H1 (cell line): Measurements from ENCODE around the gene NFATC1. TPM values are rescaled to one million over a fixed set of nuclear protein-coding genes. Genes with fewer than 3 reads are reported as not detected.

Source experiments
- CTCF ChIA-PET: fragments of 300-600 bp; sonication (Branson Sonifier 250); formaldehyde crosslinking; loops from one replicate; lab custom pipeline; 2021; ENCODE audit not compliant: partially characterized antibody; lab: Charles Lee
- POLR2A ChIA-PET: fragments of 300-600 bp; sonication (Branson Sonifier 250); formaldehyde crosslinking; loops from one replicate; lab custom pipeline; 2021; ENCODE audit warnings: inconsistent platforms; ENCODE audit not compliant: partially characterized antibody; lab: Charles Lee
- DNase-seq, 2 experiments: peaks; one replicate each; pipeline versions ENCODE4 v3.0.0 to v3.0.0-alpha.2; 2010 to 2022; ENCODE audit warnings: low spot score in 2 of 2, low read depth in 1 of 2, mixed read lengths in 1 of 2
- FAIRE-seq: peaks from 2 replicates; lab custom pipeline; 2011; peaks lifted over from hg19 to GRCh38; lab: Jason Lieb, UNC
- H2AFZ ChIP-seq: 2 replicates; pipeline ENCODE4 v1.8.1; 2012; ENCODE audit warnings: low read length, inconsistent platforms
- H2AK5ac ChIP-seq: 2 replicates; pipeline ENCODE4 v1.6.1; 2013; ENCODE audit warnings: low read depth, low read length
- H2BK120ac ChIP-seq: replicated peaks from 2 replicates; pipeline ENCODE3; 2013; ENCODE audit warnings: low read depth, low read length, inconsistent platforms
- H2BK12ac ChIP-seq: 2 replicates; pipeline ENCODE4 v1.6.1; 2013; ENCODE audit warnings: low read depth, low read length
- H2BK15ac ChIP-seq: 2 replicates; pipeline ENCODE4 v1.6.1; 2013; ENCODE audit warnings: low read length
- H2BK20ac ChIP-seq: 2 replicates; pipeline ENCODE4 v1.6.1; 2013; ENCODE audit warnings: low read length
- H2BK5ac ChIP-seq: 2 replicates; pipeline ENCODE4 v1.6.1; 2013; ENCODE audit warnings: low read depth, low read length
- H3K14ac ChIP-seq: 2 replicates; pipeline ENCODE4 v1.6.1; 2013; ENCODE audit warnings: inconsistent platforms; ENCODE audit not compliant: insufficient read length
- H3K18ac ChIP-seq: 2 replicates; pipeline ENCODE4 v1.6.1; 2013; ENCODE audit warnings: low read length; ENCODE audit errors: extremely low read depth
- H3K23ac ChIP-seq: 2 replicates; pipeline ENCODE4 v1.6.1; 2013; ENCODE audit warnings: inconsistent platforms; ENCODE audit not compliant: insufficient read length
- H3K23me2 ChIP-seq: 2 replicates; pipeline ENCODE4 v1.6.1; 2013; ENCODE audit warnings: low read depth, low read length
- H3K27ac ChIP-seq: 2 replicates; pipeline ENCODE4 v1.6.1; 2011; ENCODE audit warnings: low read depth, low read length, inconsistent platforms
- H3K27me3 ChIP-seq, 4 experiments: replicated peaks in 1 of 4; 1 replicate in 1 of 4; 2 replicates in 3 of 4; pipeline versions ENCODE4 v1.6.1 to v1.8.1; 2011 to 2013; ENCODE audit warnings: low read length in 3 of 4, mild to moderate bottlenecking in 3 of 4, inconsistent platforms in 2 of 4, mixed read lengths in 2 of 4, moderate library complexity in 1 of 4; ENCODE audit not compliant: control insufficient read depth in 3 of 4, insufficient read depth in 3 of 4; ENCODE audit errors: extremely low read depth in 1 of 4
- H3K36me3 ChIP-seq, 4 experiments: 2 replicates each; pipeline versions ENCODE4 v1.6.1 to v1.8.1; 2011 to 2013; ENCODE audit warnings: mild to moderate bottlenecking in 4 of 4, low read length in 3 of 4, moderate library complexity in 2 of 4, control low read depth in 1 of 4, inconsistent platforms in 1 of 4; ENCODE audit not compliant: insufficient read depth in 4 of 4, control insufficient read depth in 2 of 4
- H3K4ac ChIP-seq: replicated peaks from 2 replicates; pipeline ENCODE3; 2013; ENCODE audit warnings: low read length, low read depth, mixed read lengths, inconsistent platforms; ENCODE audit not compliant: insufficient read length
- H3K4me1 ChIP-seq, 4 experiments: replicated peaks in 1 of 4; 1 replicate in 1 of 4; 2 replicates in 3 of 4; pipeline versions ENCODE4 v1.6.1 to v1.8.1; 2011 to 2013; ENCODE audit warnings: low read length in 3 of 4, inconsistent platforms in 2 of 4, mixed read lengths in 1 of 4; ENCODE audit not compliant: insufficient read depth in 4 of 4, control insufficient read depth in 3 of 4
- H3K4me2 ChIP-seq, 2 experiments: 2 replicates each; pipeline versions ENCODE4 v1.6.1 to v1.8.1; 2011 to 2013; ENCODE audit warnings: low read depth in 2 of 2, low read length in 2 of 2, control low read depth in 1 of 2, inconsistent platforms in 1 of 2, mild to moderate bottlenecking in 1 of 2; ENCODE audit not compliant: insufficient read depth in 1 of 2
- H3K4me3 ChIP-seq, 4 experiments: fragments of 200-600, 300-600 bp in 1 of 4; sonication (generic), shearing (Covaris generic), sonication (Bioruptor Twin) in 1 of 4; 2 replicates each; pipeline versions ENCODE4 v1.5.1 to v1.8.1; 2011 to 2016; ENCODE audit warnings: low read length in 4 of 4, low read depth in 3 of 4, control low read depth in 2 of 4, inconsistent platforms in 2 of 4, mild to moderate bottlenecking in 2 of 4, mixed read lengths in 1 of 4, moderate library complexity in 1 of 4; ENCODE audit not compliant: insufficient read depth in 2 of 4; ENCODE audit errors: extremely low read depth in 1 of 4
- H3K56ac ChIP-seq: replicated peaks from 2 replicates; pipeline ENCODE3; 2013; ENCODE audit warnings: low read depth, mild to moderate bottlenecking, mixed read lengths, low read length, inconsistent platforms; ENCODE audit not compliant: insufficient read length
- H3K79me1 ChIP-seq: 2 replicates; pipeline ENCODE4 v1.6.1; 2013; ENCODE audit warnings: low read depth, low read length, control low read depth
- H3K79me2 ChIP-seq, 2 experiments: 2 replicates each; pipeline versions ENCODE4 v1.6.1 to v1.8.1; 2012 to 2013; ENCODE audit warnings: low read length in 2 of 2, mild to moderate bottlenecking in 2 of 2, inconsistent platforms in 1 of 2; ENCODE audit not compliant: insufficient read depth in 2 of 2, control insufficient read depth in 1 of 2
- H3K9ac ChIP-seq, 4 experiments: replicated peaks in 1 of 4; 1 replicate in 1 of 4; 2 replicates in 3 of 4; pipeline versions ENCODE4 v1.6.1 to v1.8.1; 2011 to 2013; ENCODE audit warnings: low read depth in 3 of 4, low read length in 3 of 4, control low read depth in 2 of 4, mild to moderate bottlenecking in 2 of 4, moderate library complexity in 2 of 4, inconsistent platforms in 1 of 4; ENCODE audit errors: extremely low read depth in 1 of 4
- H3K9me3 ChIP-seq, 2 experiments: 2 replicates each; pipeline versions ENCODE4 v1.6.1 to v1.8.1; 2012 to 2013; ENCODE audit warnings: mild to moderate bottlenecking in 2 of 2, moderate library complexity in 2 of 2, control low read depth in 1 of 2, inconsistent platforms in 1 of 2, low read depth in 1 of 2, low read length in 1 of 2, mixed read lengths in 1 of 2; ENCODE audit not compliant: insufficient read depth in 2 of 2
- H4K20me1 ChIP-seq, 2 experiments: replicated peaks in 1 of 2; 2 replicates each; pipeline versions ENCODE3 to v1.8.1; 2011 to 2013; ENCODE audit warnings: inconsistent platforms in 2 of 2, low read length in 2 of 2, mild to moderate bottlenecking in 1 of 2; ENCODE audit not compliant: insufficient read depth in 2 of 2, control insufficient read depth in 1 of 2
- H4K5ac ChIP-seq: 2 replicates; pipeline ENCODE4 v1.6.1; 2013; ENCODE audit warnings: low read length, low read depth, mixed read lengths, inconsistent platforms; ENCODE audit not compliant: insufficient read length
- H4K8ac ChIP-seq: 2 replicates; pipeline ENCODE4 v1.8.0; 2013; ENCODE audit warnings: mild to moderate bottlenecking, moderate library complexity, low read length, inconsistent platforms; ENCODE audit not compliant: insufficient read depth; ENCODE audit errors: extremely low read depth
- H4K91ac ChIP-seq: replicated peaks from 2 replicates; pipeline ENCODE3; 2013; ENCODE audit warnings: low read length, mixed read lengths, inconsistent platforms; ENCODE audit not compliant: insufficient read length
- CBX8 ChIP-seq: fragments of 300-800, 300-1000 bp; sonication (generic); IDR thresholded peaks from 2 replicates; pipeline ENCODE4 v1.7.1; 2016; ENCODE audit warnings: low read depth, low read length, borderline replicate concordance
- FOSL1 ChIP-seq: IDR thresholded peaks from 2 replicates; pipeline ENCODE4 v1.6.1; 2011; ENCODE audit warnings: mild to moderate bottlenecking, low read depth, low read length, moderate library complexity; ENCODE audit not compliant: insufficient read depth
- KDM4A ChIP-seq: IDR thresholded peaks from one replicate; pipeline ENCODE4 v1.7.1; 2012; ENCODE audit warnings: low read depth, mild to moderate bottlenecking, moderate library complexity, low read length, inconsistent platforms; ENCODE audit not compliant: severe bottlenecking
- KDM5A ChIP-seq: fragments of 200-600 bp; IDR thresholded peaks from 2 replicates; pipeline ENCODE4 v1.7.1; 2012; ENCODE audit warnings: mild to moderate bottlenecking, low read length, inconsistent platforms, mixed read lengths
- SIRT6 ChIP-seq: IDR thresholded peaks from one replicate; pipeline ENCODE4 v1.7.1; 2012; ENCODE audit warnings: low read length, inconsistent platforms
- SP4 ChIP-seq: IDR thresholded peaks from 2 replicates; pipeline ENCODE4 v1.6.1; 2012; ENCODE audit warnings: low read length, inconsistent platforms
- WGBS, 2 experiments: shearing (Covaris generic) in 1 of 2; methylation state at CpG; one replicate each; pipeline versions ENCODE4 v1.1.6 to v1.1.7; 2013 to 2015; ENCODE audit warnings: low lambda C conversion rate in 2 of 2, mixed read lengths in 2 of 2, inconsistent platforms in 1 of 2, low coverage in 1 of 2, missing lambda C conversion rate in 1 of 2; ENCODE audit not compliant: insufficient replicate concordance in 2 of 2, insufficient coverage in 1 of 2, insufficient read length in 1 of 2; ENCODE audit errors: extremely low coverage in 1 of 2, missing lambda C conversion rate in 1 of 2; 5-methylcytosine and 5-hydroxymethylcytosine counted together
- polyA plus RNA-seq, 7 experiments: library from polyadenylated mRNA; depleted of rRNA in 3 of 7; stranded (reverse) in 5 of 7; unstranded in 2 of 7; fragments of >200 nt in 5 of 7; fragments of 200-250 nt in 2 of 7; gene quantifications; 1 replicate in 5 of 7; 2 replicates in 1 of 7; 4 replicates in 1 of 7; pipeline versions ENCODE4 v1.2.1 to v1.2.3, GENCODE V29; 2011 to 2013; ENCODE audit warnings: missing spikeins in 2 of 7, mixed read lengths in 2 of 7
- total RNA-seq: library from RNA; stranded (reverse); fragmentation: NEBNext Ultra II Directional; extraction: Animal tissue kit (Norgen Biotek cat#: 25700); gene quantifications from 2 replicates; pipeline ENCODE4 v1.2.1, GENCODE V29; 2021
- TF ChIP-seq, protein P1 (sequence below): IDR thresholded peaks from 2 replicates; pipeline ENCODE4 v1.6.1; 2011; ENCODE audit warnings: low read length, improper control_type of control experiment

NFATC1 gene
- total and polyA plus RNA-seq, 2 of the 8 experiments (the other 6 are each of a cell fraction or from before 2014, with no cell fraction given) = 2.0 to 6.6 TPM

DNA sequence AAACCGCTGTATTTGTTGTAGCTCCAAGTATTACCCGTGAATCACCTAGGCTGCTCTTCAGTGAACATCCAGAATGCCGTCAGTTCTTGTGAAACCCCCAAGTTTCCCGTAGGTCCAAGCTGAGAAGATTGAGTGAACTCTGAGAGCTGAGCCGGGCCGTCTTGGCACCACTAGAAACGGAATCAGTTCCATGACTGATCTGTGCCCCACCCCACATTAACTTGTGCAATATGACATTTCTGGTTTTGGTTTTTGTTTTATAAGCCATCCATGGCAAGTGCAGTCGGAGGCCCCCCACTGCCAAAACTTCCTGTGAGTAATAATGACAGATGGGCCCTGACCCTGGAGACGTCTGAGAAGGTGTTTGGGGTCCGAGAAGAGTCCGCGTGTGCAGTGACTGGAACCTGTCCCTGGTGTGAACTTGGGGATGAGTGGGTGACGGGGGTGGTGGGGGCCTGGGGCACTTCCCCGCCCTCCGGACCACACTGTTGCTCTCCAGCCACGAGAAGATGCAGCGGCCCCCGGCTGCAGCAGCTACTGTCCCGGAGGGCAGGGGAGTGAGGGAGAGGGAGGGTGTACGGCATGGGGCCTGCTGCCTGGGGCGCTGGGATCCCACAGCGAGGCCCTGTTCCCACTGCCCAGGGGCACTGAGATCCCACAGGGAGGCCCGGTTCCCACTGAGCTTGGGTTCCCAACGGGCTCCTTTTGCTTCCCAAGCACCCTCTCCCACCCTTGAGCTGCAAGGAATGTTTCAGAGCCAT lies 26.5 kb downstream of the NFATC1 start:
- WGBS, 2 experiments = 92% methylated on average over 14 of the region's 24 CpGs; no CpG with 5 or more reads in 1 of the 2 experiments
- Histone ChIP-seq H4K5ac (no peak overlapping the region), H3K9me3 (no peaks in the 10 kb centered on the region), H2BK120ac (no peak overlapping the region), H4K8ac (no peak overlapping the region), H3K27me3 (no peaks in the 10 kb centered on the region), H3K36me3 (no peaks in the 10 kb centered on the region; a peak in 1 of 8 replicates), H3K4ac (no peak overlapping the region), H3K79me1 (no peaks in the 10 kb centered on the region; the same call in 1 of the 2 replicates), H3K79me2 (no peaks in the 10 kb centered on the region), H2BK15ac (no peak overlapping the region), H3K4me2 (no peak overlapping the region), H2BK20ac (no peak overlapping the region), H2AFZ (no peak overlapping the region), H2AK5ac (no peak overlapping the region), H2BK5ac (no peak overlapping the region), H3K56ac (no peak overlapping the region), H3K27ac (no peak overlapping the region), H2BK12ac (no peak overlapping the region), H3K18ac (no peak overlapping the region), H4K91ac (no peak overlapping the region), H3K4me3 (no peak overlapping the region), H3K9ac (no peak overlapping the region), H3K4me1 (no peaks in the 10 kb centered on the region; a peak in 1 of 7 replicates), H3K23ac (no peak overlapping the region), H3K14ac (no peak overlapping the region), H3K23me2 (no peaks in the 10 kb centered on the region; the same call in 1 of the 2 replicates), H4K20me1 (no peaks in the 10 kb centered on the region)
- no peak for DNase-seq
- no peak for TF ChIP-seq KDM4A
- TF ChIP-seq SP4 = no peak
- no peak for TF ChIP-seq KDM5A
- TF ChIP-seq FOSL1 = no peak
- no peak for TF ChIP-seq CBX8
- TF ChIP-seq SIRT6 = no peak
- TF ChIP-seq, protein P1, sequence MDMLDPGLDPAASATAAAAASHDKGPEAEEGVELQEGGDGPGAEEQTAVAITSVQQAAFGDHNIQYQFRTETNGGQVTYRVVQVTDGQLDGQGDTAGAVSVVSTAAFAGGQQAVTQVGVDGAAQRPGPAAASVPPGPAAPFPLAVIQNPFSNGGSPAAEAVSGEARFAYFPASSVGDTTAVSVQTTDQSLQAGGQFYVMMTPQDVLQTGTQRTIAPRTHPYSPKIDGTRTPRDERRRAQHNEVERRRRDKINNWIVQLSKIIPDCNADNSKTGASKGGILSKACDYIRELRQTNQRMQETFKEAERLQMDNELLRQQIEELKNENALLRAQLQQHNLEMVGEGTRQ = no peak
- FAIRE-seq = no peak
- ChIA-PET POLR2A (no interaction called here), CTCF (interaction anchor here (1.0 to 1.7 kb wide), 4 partner anchors 16 to 104 kb away, joined by 3 to 5 read pairs (median 4); no protein-coding TSS in a partner anchor)
